GM12874 (cell line): ENCODE measurements around the gene MBD3L1.

ENCODE experiments used
- CTCF ChIP-seq: IDR thresholded peaks from 2 replicates; pipeline ENCODE4 v1.5.1; 2011; ENCODE audit warnings: low read depth, mild to moderate bottlenecking, control low read depth, low read length, moderate library complexity; ENCODE audit not compliant: insufficient read depth

The MBD3L1 gene

GRCh38 chr19:8846819-8847218 lies 14.6 kb downstream of the MBD3L1 start:
- TF ChIP-seq CTCF, result no peak

- no peak for TF ChIP-seq CTCF
These were observed 17.1 kb downstream of the MBD3L1 start for GRCh38 chr19:8849232-8849631.

- TF ChIP-seq CTCF, result no peak
These were observed 18.3 kb downstream of the MBD3L1 start for GRCh38 chr19:8850488-8850887.

- TF ChIP-seq CTCF, result no peak
These were observed 26.1 kb downstream of the MBD3L1 start for GRCh38 chr19:8858260-8858659.

GRCh38 chr19:8866344-8866743 lies 34.2 kb downstream of the MBD3L1 start:
- TF ChIP-seq CTCF, result no peak

GRCh38 chr19:8877854-8878705 lies 45.9 kb downstream of the MBD3L1 start:
- TF ChIP-seq CTCF, result no peak

GRCh38 chr19:8880868-8881488 lies 48.8 kb downstream of the MBD3L1 start:
- TF ChIP-seq CTCF, result no peak
